Suppressor macrophage treated with lipopolysaccharide for 4 hours (primary cell): ENCODE data around the gene PRPSAP1.

ENCODE experiments used
- DNase-seq: peaks from one replicate; pipeline ENCODE4 v3.0.0-alpha.2; 2020

The PRPSAP1 gene

GRCh38 chr17:76264755-76265623, 88.7 kb downstream of the PRPSAP1 start, which contains the start of gene UBALD2:
Gene UBALD2 (plus strand): TSS chr17:76265348. CDS start chr17:76265506, 158 bp downstream.
- peak; percentile 100 for DNase-seq

- DNase-seq, result no peak
Measured at GRCh38 chr17:76264425-76264754, 89.3 kb downstream of the PRPSAP1 start.

- DNase-seq, result no peak
Measured at GRCh38 chr17:76263896-76264295, 89.8 kb downstream of the PRPSAP1 start.

- DNase-seq, result peak; percentile 77
Measured at GRCh38 chr17:76262732-76263344, 90.9 kb downstream of the PRPSAP1 start.

- DNase-seq, result peak; percentile 23
Measured at GRCh38 chr17:76261421-76262215, 92.1 kb downstream of the PRPSAP1 start.

- no peak for DNase-seq
Measured at GRCh38 chr17:76260669-76261068, 93.0 kb downstream of the PRPSAP1 start.

GRCh38 chr17:76260220-76260619, 93.5 kb downstream of the PRPSAP1 start:
- no peak for DNase-seq
